ENCODE data around the gene PLD6.

DNA sequence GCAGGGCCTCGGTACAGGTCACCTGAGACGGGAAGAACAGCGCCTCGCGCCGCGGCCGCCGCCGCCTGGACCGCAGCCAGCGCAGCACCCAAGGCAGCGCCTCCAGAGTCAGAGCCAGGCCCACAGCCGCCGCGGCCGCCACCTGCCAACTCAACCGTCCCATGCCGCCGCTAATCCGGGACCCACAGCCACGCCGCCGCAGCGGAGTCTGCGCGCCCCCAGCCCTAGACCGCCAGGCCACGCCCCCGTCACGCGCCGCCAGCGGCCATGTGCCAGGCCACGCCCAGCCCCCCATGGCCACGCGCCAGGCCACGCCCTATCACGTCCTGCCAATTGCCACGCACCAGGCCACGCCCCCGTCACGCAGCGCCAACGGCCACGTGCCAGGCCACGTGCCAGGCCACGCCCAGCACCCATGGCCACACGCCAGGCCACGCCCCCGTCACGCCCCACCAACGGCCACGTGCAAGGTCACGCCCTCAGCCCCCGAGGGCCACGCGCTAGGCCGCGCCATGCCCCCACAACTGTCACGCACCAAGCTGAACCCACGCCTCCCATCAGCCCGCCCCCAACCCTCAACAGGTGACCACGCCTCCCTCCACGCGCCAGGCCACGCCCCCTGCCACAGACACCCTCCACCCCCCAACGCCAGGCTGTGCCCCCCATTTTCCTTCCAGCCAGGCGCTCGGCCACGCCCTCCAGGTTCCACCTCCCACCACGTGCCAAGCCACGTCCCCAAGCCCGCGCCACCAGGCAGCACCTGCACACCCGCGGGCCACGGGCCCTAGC lies at the start of gene PLD6:
- peak; percentile 77; the same call in 1 of the 2 replicates for TF ChIP-seq TAF1 (IDR thresholded peaks at IDR 0.05; ENCODE audit: borderline replicate concordance, insufficient read depth, low read length)
- peak; percentile 97; the same call in 1 of the 2 replicates for TF ChIP-seq SIN3A (IDR thresholded peaks at IDR 0.05; ENCODE audit: borderline replicate concordance, insufficient read depth, low read length)
- peak; percentile 70 for TF ChIP-seq POLR2AphosphoS5 (IDR thresholded peaks at IDR 0.05; ENCODE audit: low read depth, low read length)
- peak; percentile 100 for TF ChIP-seq FOXP2 (optimal IDR thresholded peaks at IDR 0.05; ENCODE audit: borderline replicate concordance, extremely low read depth, extremely low read length, insufficient read depth)
- TF ChIP-seq, protein P1, sequence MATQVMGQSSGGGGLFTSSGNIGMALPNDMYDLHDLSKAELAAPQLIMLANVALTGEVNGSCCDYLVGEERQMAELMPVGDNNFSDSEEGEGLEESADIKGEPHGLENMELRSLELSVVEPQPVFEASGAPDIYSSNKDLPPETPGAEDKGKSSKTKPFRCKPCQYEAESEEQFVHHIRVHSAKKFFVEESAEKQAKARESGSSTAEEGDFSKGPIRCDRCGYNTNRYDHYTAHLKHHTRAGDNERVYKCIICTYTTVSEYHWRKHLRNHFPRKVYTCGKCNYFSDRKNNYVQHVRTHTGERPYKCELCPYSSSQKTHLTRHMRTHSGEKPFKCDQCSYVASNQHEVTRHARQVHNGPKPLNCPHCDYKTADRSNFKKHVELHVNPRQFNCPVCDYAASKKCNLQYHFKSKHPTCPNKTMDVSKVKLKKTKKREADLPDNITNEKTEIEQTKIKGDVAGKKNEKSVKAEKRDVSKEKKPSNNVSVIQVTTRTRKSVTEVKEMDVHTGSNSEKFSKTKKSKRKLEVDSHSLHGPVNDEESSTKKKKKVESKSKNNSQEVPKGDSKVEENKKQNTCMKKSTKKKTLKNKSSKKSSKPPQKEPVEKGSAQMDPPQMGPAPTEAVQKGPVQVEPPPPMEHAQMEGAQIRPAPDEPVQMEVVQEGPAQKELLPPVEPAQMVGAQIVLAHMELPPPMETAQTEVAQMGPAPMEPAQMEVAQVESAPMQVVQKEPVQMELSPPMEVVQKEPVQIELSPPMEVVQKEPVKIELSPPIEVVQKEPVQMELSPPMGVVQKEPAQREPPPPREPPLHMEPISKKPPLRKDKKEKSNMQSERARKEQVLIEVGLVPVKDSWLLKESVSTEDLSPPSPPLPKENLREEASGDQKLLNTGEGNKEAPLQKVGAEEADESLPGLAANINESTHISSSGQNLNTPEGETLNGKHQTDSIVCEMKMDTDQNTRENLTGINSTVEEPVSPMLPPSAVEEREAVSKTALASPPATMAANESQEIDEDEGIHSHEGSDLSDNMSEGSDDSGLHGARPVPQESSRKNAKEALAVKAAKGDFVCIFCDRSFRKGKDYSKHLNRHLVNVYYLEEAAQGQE (IDR thresholded peaks at IDR 0.05; ENCODE audit: insufficient read depth in 1 of 2, low read depth in 2 of 2, low read length in 2 of 2): peak in 1 of 2 experiments; percentile 6; a peak in 1 of 4 replicates
